GM19467 (cell line): ENCODE measurements around the gene LRRK1.
"Not testable (repeated sequence)": the region's sequence is repeated elsewhere in the genome, so short reads cannot be mapped to it uniquely, and the experiment has no call there.

Experiments
- ATAC-seq: cut with Tn5 transposase; IDR thresholded peaks from one replicate; pipeline ENCODE4 v1.9.1; 2021; ENCODE audit warnings: mild to moderate bottlenecking, moderate library complexity; ENCODE audit not compliant: unreplicated experiment

Gene LRRK1

DNA sequence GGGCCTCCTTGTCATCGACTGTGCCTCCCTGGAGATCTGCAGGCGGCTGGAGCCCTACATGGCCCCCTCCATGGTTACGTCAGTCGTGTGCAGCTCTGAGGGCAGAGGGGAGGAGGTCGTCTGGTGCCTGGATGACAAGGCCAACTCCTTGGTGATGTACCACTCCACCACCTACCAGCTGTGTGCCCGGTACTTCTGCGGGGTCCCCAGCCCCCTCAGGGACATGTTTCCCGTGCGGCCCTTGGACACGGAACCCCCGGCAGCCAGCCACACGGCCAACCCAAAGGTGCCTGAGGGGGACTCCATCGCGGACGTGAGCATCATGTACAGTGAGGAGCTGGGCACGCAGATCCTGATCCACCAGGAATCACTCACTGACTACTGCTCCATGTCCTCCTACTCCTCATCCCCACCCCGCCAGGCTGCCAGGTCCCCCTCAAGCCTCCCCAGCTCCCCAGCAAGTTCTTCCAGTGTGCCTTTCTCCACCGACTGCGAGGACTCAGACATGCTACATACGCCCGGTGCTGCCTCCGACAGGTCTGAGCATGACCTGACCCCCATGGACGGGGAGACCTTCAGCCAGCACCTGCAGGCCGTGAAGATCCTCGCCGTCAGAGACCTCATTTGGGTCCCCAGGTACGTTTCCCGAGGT lies 146.5 kb downstream of the LRRK1 start:
- ATAC-seq = no peak

DNA sequence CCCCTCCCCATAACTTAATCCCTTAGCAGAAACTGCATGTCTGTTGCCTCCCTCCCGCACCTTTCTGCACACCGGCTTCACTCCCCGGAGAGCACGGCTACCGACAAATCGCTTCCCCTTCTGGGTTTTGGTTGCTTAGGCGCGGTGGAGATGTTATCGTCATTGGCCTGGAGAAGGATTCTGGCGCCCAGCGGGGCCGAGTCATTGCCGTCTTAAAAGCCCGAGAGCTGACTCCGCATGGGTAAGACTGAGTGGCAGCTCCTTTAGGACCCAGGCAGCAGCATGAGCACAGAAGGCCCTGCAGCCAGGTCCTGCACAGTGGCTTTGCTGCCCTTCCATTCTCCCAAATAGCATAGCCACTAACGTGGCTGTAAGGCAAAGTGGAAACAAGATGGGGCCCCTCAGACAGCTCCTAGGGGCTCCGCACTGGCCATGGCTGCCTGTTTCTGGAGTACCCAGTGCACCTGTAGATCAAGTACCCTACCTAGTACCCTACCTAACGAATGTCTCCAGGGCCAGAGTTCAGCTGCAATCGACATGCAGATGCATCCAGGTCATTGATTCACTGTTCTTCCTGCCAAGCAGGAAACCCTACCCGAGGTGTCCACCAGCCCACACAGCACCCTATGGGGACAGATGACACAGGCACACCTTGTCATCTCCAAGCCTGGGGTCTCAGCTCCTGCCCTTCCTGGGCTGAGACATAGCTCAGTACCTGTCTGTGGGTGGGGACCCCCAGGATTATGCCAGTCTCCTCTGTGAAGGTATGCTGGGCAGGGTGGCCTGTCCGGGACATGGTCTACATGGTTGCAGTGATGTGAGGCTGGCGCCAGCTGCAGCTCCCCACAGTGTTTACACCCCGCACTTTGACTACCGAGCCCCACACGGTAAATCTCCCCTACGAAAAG lies 147.6 kb downstream of the LRRK1 start:
- ATAC-seq = no peak

DNA sequence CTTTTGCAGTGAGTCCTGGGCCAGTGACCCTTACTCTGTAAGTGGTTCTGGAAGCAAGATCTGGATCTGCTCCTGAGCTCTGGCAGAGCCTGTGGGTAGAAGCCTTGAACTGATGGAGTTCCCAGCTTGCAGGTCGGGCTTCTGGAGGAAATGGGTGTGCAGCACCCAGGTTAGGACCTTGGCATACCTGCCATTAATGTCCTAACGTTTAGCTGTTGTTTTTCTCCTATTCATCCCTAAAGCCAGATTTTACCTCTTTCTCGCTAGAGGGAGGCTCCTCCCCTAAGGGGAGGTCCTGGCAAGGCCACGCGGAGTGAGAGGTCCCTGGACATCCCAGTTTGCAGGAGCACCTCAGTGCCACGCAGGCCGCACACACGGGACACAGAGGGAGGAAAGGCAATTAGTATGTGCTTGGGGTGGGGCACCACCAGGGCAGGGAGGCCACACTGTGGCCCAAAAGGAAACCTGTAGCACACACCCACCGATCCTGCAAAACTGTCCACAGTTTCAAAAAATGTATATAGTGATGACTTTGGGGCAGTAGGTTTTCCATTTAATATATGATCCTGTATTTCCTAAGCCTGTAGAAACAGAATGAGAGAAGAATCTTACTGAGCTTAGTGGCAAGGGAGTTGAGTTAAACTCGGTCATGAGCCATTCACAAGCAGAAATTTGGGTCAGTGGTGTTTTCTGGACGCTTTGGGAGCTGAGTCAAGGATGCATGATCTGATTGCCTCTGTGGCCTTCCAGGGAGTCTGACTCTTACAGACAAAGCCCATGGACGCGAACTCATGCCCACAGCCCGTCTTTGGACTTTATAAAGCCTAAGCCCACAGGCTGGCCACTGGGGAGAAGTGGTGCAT lies 148.7 kb downstream of the LRRK1 start:
- no peak for ATAC-seq

DNA sequence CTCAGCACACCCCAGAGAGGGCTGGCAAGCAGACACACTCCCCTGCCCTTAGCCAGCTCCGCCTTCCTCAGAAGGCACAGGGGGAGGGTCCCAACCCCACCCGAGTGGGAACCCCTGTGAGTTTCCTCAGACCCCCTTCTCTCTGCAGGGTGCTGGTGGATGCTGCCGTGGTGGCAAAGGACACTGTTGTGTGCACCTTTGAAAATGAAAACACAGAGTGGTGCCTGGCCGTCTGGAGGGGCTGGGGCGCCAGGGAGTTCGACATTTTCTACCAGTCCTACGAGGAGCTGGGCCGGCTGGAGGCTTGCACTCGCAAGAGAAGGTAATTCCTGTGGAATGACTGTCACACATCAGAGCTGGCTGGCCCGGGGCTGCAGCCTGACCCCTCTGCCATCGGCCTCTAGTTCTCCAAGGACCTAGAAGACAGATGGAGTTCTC lies 149.4 kb downstream of the LRRK1 start:
- no peak for ATAC-seq

DNA sequence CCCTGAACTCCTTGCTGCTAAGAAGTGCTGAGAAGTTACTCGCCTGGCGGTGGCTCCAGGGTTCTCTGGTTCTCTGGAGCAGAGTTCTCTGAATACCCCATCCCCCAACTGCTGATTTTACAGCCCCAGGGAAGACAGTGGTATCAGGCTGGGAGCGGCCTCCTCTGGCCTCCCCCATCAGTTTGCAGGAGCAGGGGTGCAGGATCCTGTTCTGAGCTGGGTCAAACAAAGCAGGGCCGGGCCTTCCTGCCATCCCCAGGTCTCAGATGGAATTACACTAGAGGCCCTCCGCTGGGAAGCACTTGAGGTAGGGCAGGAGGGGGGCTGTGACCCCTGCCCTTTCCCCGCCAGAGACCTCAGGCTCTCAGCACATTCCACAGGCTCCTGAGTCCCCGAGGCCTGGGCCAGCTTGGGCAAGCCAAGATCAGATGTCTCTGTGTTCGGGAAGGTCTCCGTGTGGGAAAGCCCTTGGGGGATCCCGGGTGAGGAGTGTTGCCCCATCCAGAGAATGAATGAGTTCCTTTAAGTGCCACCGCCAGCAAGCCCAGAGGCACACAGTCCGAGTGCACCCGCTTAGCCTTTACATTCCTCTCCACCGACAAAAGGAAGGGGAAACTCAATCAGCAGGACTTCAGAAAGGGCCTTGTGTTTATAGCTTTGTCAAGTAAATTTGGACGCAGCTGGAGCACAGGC lies 149.9 kb downstream of the LRRK1 start:
- no peak for ATAC-seq

DNA sequence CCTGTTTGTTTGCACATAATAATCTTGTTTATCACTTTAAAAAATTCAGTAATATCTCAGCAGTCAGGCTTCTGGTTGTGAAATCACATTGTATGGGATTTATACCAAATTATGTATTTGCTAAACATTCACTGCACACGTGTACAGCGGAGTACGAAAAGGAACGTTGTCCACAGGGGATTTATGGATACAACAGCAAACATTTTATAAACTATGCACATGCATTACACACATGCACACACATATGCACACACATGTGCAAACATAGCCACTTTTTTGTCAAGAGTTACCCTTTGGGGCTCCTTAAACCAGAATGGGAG lies 150.5 kb downstream of the LRRK1 start:
- ATAC-seq = no peak

DNA sequence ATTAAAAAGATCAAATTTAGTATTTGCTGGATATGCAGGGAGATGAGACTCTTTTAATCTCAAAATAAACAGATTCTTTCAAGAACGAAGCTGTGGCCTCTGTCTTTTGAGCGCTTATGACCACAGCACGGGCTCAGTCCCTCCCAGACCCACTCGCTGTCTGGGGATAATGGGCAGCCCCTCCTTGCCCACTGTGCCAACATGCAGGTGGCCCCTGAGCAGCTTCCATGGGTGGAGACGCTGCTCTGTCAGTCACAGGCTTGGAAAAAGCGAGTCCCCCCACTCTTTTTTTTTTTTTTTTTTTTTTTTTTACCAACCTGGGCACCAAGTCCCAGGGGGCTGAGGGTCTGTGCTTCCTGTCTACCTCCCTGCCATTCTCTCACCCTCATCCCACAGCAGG lies 150.9 kb downstream of the LRRK1 start:
- no peak for ATAC-seq

DNA sequence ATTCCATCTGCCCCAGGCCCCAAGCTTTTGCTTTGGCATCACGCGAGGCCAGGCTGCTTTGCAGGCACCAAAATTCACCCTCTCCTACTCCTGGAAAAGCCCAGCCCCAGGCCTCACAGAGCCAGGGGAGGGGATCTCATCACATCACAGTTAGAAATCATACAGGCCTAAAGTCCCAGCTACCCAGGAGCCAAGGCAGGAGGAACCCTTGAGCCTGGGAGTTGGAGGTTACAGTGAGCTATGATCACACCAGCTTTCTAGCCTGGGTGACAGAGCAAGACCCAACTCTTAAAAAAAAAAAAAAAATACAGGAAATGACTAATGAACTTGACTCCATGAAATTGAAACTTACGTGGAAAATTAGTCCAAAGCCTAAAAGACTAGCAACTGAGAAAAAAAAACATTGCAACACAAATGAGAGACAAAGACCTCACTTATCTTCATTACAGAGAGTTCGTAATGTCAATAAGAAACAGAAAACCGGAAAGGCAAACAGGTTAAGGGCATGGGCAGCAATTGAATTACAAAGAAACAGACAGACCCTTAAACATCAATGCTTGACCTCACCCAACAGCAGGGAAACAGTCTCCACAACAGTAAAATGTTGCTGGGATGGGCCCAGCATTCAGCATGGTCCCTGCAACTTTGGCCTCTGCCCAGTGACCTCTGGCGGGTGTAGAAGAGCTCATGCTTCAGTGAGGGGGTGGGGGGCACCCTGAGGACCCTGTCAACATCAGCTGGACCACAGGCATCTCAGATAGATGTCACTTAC lies 151.5 kb downstream of the LRRK1 start:
- ATAC-seq = no peak

DNA sequence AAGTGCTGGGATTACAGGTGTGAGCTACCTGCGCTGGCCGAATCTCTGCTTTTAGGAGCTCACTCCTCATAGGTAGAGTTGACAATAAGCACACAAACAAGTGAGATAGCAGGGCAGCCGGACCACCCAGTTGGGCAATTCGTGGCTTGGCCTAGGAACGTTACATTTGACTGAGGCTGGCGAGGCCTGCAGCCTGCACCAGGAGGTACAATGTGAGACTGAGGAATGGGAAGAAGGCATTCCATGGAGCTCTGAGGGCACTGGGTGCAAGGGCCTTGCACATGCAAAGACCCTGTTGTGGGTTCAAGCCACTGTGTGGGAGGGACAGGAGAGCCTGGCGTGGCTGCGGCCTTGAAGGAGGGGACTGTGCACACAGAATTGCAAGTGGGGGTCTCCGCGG lies 152.5 kb downstream of the LRRK1 start:
- ATAC-seq = no peak

DNA sequence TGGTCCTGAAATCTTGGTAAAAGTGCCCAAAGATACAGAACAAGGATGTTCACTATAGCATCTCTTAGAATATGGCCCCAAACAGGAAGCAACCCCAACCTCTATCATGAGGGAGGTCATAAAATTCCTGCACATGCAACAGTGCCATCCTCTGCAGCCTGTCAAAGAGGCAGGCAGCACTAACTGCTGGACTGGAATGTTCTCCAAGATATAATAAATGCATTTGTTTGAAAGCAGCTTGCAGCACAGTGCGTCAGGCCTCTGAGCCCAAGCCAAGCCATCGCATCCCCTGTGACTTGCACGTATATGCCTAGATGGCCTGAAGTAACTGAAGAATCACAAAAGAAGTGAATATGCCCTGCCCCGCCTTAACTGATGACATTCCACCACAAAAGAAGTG lies 153.1 kb downstream of the LRRK1 start:
- not testable (repeated sequence) for ATAC-seq

DNA sequence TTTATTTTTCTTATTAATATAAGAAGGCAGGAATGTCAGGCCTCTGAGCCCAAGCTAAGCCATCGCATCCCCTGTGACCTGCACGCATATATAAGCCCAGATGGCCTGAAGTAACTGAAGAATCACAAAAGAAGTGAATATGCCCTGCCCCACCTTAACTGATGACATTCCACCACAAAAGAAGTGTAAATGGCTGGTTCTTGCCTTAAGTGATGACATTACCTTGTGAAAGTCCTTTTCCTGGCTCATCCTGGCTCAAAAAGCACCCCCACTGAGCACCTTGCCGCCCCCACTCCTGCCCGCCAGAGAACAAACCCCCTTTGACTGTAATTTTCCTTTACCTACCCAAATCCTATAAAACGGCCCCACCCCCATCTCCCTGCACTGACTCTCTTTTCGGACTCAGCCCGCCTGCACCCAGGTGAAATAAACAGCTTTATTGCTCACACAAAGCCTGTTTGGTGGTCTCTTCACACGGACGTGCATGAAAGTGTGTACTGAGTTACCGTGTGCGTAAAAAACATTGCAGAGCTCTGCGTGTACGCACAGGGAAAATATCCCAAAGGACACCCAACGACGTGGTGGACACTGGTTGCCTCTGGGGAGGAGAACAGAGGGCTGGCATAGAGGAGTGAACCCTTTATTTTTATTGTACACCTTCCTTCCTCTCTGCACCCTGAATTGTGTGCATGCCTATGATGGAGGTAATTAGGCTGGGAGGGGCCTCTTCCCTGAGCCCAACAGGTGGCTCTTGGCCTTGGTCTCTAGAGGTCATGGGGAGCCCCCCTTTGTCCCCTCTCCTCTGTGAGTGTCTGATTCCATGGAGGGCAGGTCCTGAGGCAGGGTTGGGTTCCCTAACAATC lies 158.9 kb downstream of the LRRK1 start:
- not testable (repeated sequence) for ATAC-seq

DNA sequence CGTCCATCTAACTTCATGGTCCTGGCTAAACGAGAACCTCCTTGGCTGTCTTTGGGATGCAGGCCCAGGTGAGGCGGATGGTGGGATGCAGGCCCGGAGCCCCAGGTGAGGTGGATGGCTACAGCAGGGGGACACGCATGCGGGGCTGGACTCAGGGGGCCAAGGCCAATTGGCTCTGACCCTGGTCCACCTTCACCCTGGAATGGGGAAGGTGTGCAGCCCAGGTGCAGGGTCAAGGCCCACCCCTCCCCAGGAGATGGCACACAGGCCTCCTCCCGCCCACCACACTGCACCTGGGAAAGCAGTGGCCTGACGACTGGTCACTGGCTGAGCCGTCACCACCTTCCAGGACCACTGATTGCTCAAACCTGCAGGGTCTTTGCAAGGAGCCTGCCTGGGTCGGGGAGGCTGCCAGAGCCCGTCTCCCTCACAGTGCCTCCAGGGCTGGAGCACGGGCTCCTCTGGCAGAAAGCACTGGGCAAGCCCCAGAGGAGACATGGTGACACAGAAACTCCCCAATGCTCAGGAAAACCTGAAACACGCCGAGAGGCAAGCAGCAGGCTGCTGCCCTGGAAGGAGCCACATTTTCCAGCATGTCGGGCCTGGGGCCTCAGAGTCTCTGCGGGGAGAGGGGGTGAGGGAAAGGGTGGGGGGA lies 159.6 kb downstream of the LRRK1 start:
- ATAC-seq = no peak

DNA sequence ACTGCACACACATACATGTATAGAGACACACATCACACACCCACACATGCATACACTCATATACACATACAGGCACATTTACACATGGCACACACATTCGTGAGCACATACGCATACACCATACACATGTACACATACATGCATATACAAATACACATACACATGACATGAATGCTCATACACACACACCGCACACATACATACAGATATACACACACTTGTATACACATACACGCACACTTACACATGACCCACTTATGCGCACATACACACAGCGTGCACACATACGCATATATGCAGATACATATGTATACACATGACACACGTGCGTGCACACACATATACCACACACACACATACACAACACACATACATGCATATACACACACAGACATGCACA lies 162.7 kb downstream of the LRRK1 start:
- no peak for ATAC-seq

DNA sequence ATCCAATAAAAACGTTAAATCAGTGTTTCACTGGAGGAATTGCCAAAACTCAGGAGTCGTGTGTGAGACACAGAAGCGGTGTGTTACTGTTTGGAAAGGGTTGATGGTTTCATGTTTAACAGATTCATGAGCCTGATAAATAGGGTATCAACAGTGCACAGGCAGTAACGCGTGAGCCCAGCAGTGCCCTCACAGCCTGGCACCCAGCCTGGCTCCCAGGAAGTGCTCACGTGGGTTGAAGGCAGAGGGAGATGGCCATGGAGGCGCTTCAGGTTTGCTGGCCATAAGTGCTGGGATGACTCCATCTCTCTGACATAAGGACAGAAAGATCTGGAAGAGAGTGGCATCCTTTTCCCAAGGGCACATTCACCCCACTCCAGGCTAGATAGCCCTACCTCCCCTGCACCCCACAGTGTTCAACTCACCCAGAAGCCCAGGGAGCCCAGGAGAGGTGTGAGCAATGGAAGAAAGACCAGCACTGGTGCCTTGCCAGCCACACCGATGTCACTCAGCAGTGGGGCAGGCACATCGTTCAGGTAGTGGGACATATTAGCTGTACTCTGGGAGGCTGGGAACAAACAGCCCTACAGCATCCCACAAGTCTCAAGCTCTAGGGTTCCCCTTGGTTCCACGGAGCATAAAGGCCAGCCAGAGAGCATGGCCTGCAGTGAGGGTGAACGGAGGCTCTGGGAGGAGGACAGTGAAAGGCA lies 164.3 kb downstream of the LRRK1 start:
- ATAC-seq = no peak

DNA sequence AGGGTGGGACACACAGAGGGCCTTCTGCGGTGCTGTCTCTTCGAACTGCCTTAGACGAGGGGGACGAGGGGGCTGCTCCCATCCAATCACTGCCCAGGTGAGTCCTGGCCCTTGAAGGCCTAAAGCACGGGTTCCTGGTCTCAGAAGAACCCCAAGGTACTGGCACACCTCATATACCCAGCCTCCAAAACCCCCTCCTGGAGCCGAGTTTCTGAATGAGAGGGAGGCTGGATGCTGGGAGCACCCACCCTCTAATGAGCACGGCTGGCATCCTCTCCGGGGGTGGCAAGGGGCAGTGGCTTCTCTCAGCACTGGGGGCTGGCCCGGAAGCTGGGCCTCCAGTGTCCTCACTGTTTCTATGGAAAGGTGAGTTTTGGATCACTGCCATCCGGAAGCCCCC lies 165.6 kb downstream of the LRRK1 start:
- ATAC-seq = no peak

DNA sequence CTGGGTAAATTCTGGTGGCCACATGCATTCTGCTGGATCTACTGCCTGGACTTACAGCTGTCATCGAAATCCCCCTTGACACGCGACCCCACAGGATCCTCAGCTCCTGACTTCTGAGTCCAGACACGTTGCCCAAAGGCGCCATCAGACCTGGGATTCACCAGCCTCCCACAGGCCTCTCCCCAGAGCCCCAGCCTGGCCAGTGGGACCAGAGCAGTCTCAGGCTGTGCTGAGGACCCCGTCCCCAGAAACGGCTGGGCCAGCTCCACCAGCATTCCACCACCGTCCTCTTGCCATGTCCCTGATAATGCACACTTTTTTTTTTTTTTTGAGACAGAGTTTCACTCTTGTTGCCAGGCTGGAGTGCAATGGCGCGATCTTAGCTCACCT lies 166.1 kb downstream of the LRRK1 start:
- ATAC-seq = no peak

DNA sequence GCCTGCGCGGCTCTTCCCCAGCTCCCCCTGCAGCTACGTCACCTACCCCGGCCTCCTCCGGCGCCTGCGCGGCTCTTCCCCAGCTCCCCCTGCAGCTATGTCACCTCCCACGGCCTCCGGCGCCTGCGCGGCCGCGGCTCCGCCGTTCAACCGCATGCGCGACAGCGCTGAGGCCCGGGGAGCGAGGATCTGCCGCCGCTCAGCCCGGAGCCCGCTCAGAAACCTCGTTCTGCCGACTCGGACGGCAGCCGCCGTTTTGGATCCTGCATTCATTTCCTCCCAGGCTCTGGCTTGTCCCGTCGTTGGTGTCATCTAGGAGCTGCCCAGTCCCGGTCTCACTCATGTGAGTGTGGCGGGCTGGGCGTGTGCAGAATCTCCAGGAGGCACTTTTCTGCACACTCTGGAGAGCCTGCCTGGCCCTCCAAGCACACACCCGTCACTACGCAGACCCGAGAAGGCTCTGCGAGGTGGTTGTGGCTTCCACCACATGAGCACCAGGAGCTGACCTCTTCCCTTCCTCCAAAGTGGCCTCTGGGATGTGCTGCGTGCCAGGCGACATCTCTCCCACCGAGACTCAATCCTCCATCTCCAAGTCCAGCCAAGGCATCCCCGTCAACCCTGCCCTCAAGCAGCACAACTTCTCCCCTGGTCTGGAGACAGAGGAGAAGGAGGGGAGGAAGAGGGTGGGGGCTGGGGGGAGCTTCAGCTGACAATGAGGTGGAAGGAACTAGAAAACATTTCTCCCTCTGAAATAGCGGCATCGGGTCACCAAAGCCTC lies 167.4 kb downstream of the LRRK1 start:
- no peak for ATAC-seq
